ENCODE measurements around the gene RPL29.

GRCh38 chr3:51998774-51999173, 3.1 kb upstream of the RPL29 start:
- no peak for TF ChIP-seq CTCF (IDR thresholded peaks at IDR 0.05)
- TF ChIP-seq ZFX (IDR thresholded peaks at IDR 0.05; ENCODE audit: borderline replicate concordance): no peak

Measured in 22Rv1 (cell line).